SK-N-SH treated with all-trans-retinoic acid at 6 μM for 48 hours (cell line): ENCODE results near the gene ENC1.

Experiments used
- ATAC-seq: fragments of 200-7000 bp; cut with Tn5 transposase; 3 replicates; pipeline ENCODE4 v1.9.1; 2020; ENCODE audit warnings: mild to moderate bottlenecking, moderate library complexity
- BACH2 ChIP-seq: fragments of 250-450 bp; sonication (Bioruptor Pico); IDR thresholded peaks from 2 replicates; pipeline ENCODE4 v1.9.0; 2021; ENCODE audit warnings: mild to moderate bottlenecking, borderline replicate concordance
- CSDC2 ChIP-seq: fragments of 250-450 bp; sonication (Bioruptor Pico); IDR thresholded peaks from 2 replicates; pipeline ENCODE4 v1.5.0; 2020; ENCODE audit warnings: mild to moderate bottlenecking, moderate library complexity
- ESRRG ChIP-seq: fragments of 250-450 bp; sonication (Bioruptor Pico); IDR thresholded peaks from 2 replicates; pipeline ENCODE4 v1.6.1; 2021; ENCODE audit warnings: mild to moderate bottlenecking
- GLIS3 ChIP-seq: fragments of 250-450 bp; sonication (Bioruptor Pico); IDR thresholded peaks from 2 replicates; pipeline ENCODE4 v1.5.0; 2020; ENCODE audit warnings: mild to moderate bottlenecking, moderate library complexity
- ISL1 ChIP-seq: fragments of 250-450 bp; sonication (Bioruptor Pico); IDR thresholded peaks from 2 replicates; pipeline ENCODE4 v2.1.2; 2022; ENCODE audit warnings: mild to moderate bottlenecking, moderate library complexity
- PPARA ChIP-seq: fragments of 250-450 bp; sonication (Bioruptor Pico); IDR thresholded peaks from 2 replicates; pipeline ENCODE4 v1.5.0; 2020; ENCODE audit warnings: mild to moderate bottlenecking, borderline replicate concordance
- SNAI2 ChIP-seq: fragments of 250-450 bp; sonication (Bioruptor Pico); IDR thresholded peaks from 2 replicates; pipeline ENCODE4 v1.5.0; 2020; ENCODE audit warnings: mild to moderate bottlenecking, moderate library complexity
- TCF4 ChIP-seq: fragments of 250-450 bp; sonication (Bioruptor Pico); IDR thresholded peaks from 2 replicates; pipeline ENCODE4 v1.8.0; 2021; ENCODE audit warnings: mild to moderate bottlenecking, moderate library complexity, borderline replicate concordance
- ZC3H10 ChIP-seq: fragments of 250-450 bp; sonication (Bioruptor Pico); IDR thresholded peaks from 2 replicates; pipeline ENCODE4 v1.5.1; 2021; ENCODE audit warnings: mild to moderate bottlenecking, moderate library complexity
- ZFP3 ChIP-seq: fragments of 250-450 bp; sonication (Bioruptor Pico); IDR thresholded peaks from 2 replicates; pipeline ENCODE4 v1.5.0; 2020; ENCODE audit warnings: mild to moderate bottlenecking, moderate library complexity
- ZFP30 ChIP-seq: fragments of 450-650 bp; formaldehyde crosslinking; IDR thresholded peaks from 2 replicates; pipeline ENCODE4 v1.5.0; 2022; ENCODE audit warnings: mild to moderate bottlenecking, moderate library complexity
- ZNF565 ChIP-seq: fragments of 450-650 bp; formaldehyde crosslinking; conservative IDR thresholded peaks from 2 replicates; pipeline ENCODE4 v1.5.0; 2020; ENCODE audit warnings: low read depth, mild to moderate bottlenecking, moderate library complexity
- ZNF8 ChIP-seq: fragments of 450-650 bp; formaldehyde crosslinking; IDR thresholded peaks from 2 replicates; pipeline ENCODE4 v1.5.0; 2020; ENCODE audit warnings: mild to moderate bottlenecking, moderate library complexity
- TF ChIP-seq, protein P1 (sequence below): fragments of 250-450 bp; sonication (Bioruptor Pico); IDR thresholded peaks from 2 replicates; pipeline ENCODE4 v1.8.0; 2021; ENCODE audit warnings: low read depth, mild to moderate bottlenecking, moderate library complexity, borderline replicate concordance
- TF ChIP-seq, protein P2 (sequence below): fragments of 250-450 bp; sonication (Bioruptor Pico); IDR thresholded peaks from 2 replicates; pipeline ENCODE4 v1.5.1; 2020; ENCODE audit warnings: low read depth, mild to moderate bottlenecking, moderate library complexity
- TF ChIP-seq, protein P3 (sequence below): fragments of 250-450 bp; sonication (Bioruptor Pico); IDR thresholded peaks from 2 replicates; pipeline ENCODE4 v1.5.0; 2020; ENCODE audit warnings: mild to moderate bottlenecking, moderate library complexity
- TF ChIP-seq, protein P4 (sequence below): fragments of 250-450 bp; sonication (Bioruptor Pico); IDR thresholded peaks from 2 replicates; pipeline ENCODE4 v1.5.1; 2021; ENCODE audit warnings: mild to moderate bottlenecking, moderate library complexity
- TF ChIP-seq, protein P5 (sequence below): fragments of 250-450 bp; sonication (Bioruptor Pico); IDR thresholded peaks from 2 replicates; pipeline ENCODE4 v1.8.0; 2020; ENCODE audit warnings: mild to moderate bottlenecking, moderate library complexity, borderline replicate concordance

Gene ENC1

DNA sequence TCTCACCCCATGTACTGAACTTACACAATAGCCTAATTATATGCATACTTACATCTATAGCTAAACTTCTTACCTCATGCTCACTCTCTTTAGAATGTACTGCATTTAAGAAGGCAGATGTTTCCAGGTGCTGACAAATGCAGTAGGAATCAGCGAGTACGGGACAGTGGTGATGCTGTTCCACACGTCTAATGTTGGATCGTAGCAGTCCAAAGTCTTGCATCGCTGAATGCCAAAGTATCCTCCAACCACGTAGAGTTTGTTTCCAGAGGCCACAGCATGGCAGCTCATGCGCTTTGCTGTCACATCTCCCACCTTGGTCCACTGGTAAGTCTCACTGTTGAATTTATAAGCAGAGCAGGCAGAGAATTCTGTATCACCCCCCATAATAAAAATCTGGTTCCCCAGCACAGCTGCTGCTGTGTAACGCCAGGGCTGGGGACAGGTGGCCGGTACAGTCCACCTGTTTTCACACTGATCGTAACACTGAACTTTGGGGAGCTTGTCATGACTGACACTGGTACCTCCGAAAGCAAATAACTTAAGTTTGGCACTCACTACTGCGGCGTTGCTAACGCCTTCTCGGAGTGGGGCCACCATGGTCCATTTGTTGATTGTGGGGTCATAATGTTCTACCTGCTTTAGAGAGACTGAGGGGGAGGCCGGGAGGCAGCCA, 5.8 kb downstream of the ENC1 start:
- no peak for ATAC-seq
- no peak for TF ChIP-seq ZFP3 (CRISPR knock-in tag)
- TF ChIP-seq, protein P1, sequence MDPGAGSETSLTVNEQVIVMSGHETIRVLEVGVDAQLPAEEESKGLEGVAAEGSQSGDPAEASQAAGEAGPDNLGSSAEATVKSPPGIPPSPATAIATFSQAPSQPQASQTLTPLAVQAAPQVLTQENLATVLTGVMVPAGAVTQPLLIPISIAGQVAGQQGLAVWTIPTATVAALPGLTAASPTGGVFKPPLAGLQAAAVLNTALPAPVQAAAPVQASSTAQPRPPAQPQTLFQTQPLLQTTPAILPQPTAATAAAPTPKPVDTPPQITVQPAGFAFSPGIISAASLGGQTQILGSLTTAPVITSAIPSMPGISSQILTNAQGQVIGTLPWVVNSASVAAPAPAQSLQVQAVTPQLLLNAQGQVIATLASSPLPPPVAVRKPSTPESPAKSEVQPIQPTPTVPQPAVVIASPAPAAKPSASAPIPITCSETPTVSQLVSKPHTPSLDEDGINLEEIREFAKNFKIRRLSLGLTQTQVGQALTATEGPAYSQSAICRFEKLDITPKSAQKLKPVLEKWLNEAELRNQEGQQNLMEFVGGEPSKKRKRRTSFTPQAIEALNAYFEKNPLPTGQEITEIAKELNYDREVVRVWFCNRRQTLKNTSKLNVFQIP = no peak
- TF ChIP-seq TCF4 (CRISPR knock-in tag) = no peak
- no peak for TF ChIP-seq CSDC2 (CRISPR knock-in tag)
- no peak for TF ChIP-seq ESRRG (CRISPR knock-in tag)
- TF ChIP-seq ZFP30 = no peak
- TF ChIP-seq, protein P2, sequence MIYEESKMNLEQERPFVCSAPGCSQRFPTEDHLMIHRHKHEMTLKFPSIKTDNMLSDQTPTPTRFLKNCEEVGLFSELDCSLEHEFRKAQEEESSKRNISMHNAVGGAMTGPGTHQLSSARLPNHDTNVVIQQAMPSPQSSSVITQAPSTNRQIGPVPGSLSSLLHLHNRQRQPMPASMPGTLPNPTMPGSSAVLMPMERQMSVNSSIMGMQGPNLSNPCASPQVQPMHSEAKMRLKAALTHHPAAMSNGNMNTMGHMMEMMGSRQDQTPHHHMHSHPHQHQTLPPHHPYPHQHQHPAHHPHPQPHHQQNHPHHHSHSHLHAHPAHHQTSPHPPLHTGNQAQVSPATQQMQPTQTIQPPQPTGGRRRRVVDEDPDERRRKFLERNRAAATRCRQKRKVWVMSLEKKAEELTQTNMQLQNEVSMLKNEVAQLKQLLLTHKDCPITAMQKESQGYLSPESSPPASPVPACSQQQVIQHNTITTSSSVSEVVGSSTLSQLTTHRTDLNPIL (CRISPR knock-in tag) = no peak

DNA sequence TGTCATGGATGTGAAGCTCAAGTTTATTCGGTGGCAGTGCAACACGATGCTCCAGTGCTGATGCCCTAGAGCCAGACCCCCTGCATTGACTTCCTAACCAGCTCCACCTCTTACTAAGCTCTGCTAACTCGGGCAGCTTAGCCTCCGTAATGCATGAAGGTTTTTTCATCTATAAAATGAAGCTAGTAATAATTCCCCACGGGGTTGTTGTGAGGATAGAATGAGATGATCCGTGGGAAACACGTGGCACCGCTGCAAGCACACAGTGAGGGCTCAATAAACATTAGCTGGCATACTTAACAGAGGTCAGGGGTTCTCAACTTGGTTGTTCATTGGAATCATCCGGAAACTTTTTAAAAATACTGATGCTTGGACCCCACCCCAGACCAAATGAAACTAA, 6.8 kb downstream of the ENC1 start:
- TF ChIP-seq ZNF565 (CRISPR knock-in tag) = no peak
- no peak for TF ChIP-seq BACH2 (CRISPR knock-in tag)
- TF ChIP-seq, protein P3, sequence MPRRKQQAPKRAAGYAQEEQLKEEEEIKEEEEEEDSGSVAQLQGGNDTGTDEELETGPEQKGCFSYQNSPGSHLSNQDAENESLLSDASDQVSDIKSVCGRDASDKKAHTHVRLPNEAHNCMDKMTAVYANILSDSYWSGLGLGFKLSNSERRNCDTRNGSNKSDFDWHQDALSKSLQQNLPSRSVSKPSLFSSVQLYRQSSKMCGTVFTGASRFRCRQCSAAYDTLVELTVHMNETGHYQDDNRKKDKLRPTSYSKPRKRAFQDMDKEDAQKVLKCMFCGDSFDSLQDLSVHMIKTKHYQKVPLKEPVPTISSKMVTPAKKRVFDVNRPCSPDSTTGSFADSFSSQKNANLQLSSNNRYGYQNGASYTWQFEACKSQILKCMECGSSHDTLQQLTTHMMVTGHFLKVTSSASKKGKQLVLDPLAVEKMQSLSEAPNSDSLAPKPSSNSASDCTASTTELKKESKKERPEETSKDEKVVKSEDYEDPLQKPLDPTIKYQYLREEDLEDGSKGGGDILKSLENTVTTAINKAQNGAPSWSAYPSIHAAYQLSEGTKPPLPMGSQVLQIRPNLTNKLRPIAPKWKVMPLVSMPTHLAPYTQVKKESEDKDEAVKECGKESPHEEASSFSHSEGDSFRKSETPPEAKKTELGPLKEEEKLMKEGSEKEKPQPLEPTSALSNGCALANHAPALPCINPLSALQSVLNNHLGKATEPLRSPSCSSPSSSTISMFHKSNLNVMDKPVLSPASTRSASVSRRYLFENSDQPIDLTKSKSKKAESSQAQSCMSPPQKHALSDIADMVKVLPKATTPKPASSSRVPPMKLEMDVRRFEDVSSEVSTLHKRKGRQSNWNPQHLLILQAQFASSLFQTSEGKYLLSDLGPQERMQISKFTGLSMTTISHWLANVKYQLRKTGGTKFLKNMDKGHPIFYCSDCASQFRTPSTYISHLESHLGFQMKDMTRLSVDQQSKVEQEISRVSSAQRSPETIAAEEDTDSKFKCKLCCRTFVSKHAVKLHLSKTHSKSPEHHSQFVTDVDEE = no peak
- TF ChIP-seq ZNF8 (CRISPR knock-in tag) = no peak
- TF ChIP-seq, protein P4, sequence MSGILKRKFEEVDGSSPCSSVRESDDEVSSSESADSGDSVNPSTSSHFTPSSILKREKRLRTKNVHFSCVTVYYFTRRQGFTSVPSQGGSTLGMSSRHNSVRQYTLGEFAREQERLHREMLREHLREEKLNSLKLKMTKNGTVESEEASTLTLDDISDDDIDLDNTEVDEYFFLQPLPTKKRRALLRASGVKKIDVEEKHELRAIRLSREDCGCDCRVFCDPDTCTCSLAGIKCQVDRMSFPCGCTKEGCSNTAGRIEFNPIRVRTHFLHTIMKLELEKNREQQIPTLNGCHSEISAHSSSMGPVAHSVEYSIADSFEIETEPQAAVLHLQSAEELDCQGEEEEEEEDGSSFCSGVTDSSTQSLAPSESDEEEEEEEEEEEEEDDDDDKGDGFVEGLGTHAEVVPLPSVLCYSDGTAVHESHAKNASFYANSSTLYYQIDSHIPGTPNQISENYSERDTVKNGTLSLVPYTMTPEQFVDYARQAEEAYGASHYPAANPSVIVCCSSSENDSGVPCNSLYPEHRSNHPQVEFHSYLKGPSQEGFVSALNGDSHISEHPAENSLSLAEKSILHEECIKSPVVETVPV (CRISPR knock-in tag) = no peak
- TF ChIP-seq CSDC2 (CRISPR knock-in tag) = no peak
- no peak for TF ChIP-seq ZFP3 (CRISPR knock-in tag)
- TF ChIP-seq PPARA = no peak
- TF ChIP-seq, protein P2 (CRISPR knock-in tag) = no peak
- TF ChIP-seq, protein P5, sequence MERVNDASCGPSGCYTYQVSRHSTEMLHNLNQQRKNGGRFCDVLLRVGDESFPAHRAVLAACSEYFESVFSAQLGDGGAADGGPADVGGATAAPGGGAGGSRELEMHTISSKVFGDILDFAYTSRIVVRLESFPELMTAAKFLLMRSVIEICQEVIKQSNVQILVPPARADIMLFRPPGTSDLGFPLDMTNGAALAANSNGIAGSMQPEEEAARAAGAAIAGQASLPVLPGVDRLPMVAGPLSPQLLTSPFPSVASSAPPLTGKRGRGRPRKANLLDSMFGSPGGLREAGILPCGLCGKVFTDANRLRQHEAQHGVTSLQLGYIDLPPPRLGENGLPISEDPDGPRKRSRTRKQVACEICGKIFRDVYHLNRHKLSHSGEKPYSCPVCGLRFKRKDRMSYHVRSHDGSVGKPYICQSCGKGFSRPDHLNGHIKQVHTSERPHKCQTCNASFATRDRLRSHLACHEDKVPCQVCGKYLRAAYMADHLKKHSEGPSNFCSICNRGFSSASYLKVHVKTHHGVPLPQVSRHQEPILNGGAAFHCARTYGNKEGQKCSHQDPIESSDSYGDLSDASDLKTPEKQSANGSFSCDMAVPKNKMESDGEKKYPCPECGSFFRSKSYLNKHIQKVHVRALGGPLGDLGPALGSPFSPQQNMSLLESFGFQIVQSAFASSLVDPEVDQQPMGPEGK (CRISPR knock-in tag) = no peak
- TF ChIP-seq GLIS3 = no peak
- no peak for TF ChIP-seq ZC3H10 (CRISPR knock-in tag)
- TF ChIP-seq ISL1 (CRISPR knock-in tag) = no peak
- no peak for TF ChIP-seq ZFP30
- ATAC-seq = no peak

DNA sequence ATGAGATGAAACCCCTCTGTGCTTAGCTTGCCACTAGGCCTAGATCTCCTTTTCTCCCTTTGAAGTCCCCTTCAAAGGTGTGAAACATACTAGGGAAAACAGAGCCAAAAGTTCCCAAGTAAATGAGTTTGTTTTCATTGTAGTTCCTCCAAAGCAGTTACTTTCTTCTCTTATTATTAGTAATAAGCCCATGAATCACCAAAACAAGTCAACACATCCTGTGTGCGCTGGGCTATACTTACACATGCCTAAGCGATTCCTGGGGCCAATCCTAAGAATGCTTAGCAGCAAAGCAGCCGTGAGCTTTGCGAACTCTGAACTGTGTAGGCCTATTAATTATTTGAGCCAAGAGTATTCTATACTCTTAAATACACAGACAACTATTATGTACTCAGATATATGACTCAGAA, 7.6 kb downstream of the ENC1 start:
- no peak for ATAC-seq
- TF ChIP-seq, protein P5 (CRISPR knock-in tag) = no peak
- TF ChIP-seq, protein P3 = no peak
- TF ChIP-seq SNAI2 (no peak), ZFP30 (no peak)
- TF ChIP-seq, protein P4 (CRISPR knock-in tag) = no peak
- TF ChIP-seq, protein P2 (CRISPR knock-in tag) = no peak
